NCI-H1048 (cell line): Measurements from ENCODE around the gene ARHGAP15.

Source experiments
- DNase-seq: peaks from one replicate; lab custom pipeline; 2025; lab: John Stamatoyannopoulos, UW

Gene ARHGAP15

DNA sequence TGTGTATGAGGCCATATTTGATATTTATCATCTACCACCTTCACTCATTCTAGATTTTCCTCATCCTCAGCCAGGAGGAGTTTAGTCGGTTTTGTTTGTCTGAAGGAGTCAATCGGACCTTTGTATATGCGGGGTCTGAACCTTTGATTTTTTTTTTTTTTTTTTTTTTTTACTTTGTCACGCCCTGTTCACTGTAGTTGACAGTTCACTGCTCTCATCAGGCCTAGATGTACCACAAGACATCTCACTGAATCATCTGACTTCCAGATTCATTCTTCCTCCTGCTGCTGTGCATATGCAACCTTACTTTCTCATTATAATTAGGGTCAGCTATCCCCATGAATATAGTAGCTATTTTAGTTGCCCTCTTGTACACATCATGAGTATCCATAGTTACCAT, 133.2 kb downstream of the ARHGAP15 start:
- no peak for DNase-seq

GRCh38 chr2:143263066-143263625, 133.9 kb downstream of the ARHGAP15 start:
- no peak for DNase-seq

GRCh38 chr2:143264851-143265250, 135.6 kb downstream of the ARHGAP15 start:
- no peak for DNase-seq

DNA sequence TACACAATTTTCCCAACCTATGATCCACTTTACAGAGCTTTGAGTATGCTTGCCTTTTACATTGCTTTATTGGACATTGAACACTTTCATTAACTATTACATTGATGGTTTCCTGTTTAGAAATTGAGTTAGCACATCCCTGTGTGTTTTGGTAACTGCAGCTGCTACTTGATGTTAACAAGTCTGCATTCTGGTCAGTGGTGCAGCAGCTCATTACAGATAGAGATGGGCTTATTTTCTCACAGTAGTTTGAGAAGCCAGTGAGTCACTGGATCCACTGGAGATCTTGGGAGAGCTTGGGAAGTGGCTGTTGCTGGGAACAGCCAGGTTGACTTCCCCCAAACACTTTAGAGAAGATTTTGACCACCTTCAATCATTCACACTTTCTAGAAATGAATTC, 150.5 kb downstream of the ARHGAP15 start:
- no peak for DNase-seq

DNA sequence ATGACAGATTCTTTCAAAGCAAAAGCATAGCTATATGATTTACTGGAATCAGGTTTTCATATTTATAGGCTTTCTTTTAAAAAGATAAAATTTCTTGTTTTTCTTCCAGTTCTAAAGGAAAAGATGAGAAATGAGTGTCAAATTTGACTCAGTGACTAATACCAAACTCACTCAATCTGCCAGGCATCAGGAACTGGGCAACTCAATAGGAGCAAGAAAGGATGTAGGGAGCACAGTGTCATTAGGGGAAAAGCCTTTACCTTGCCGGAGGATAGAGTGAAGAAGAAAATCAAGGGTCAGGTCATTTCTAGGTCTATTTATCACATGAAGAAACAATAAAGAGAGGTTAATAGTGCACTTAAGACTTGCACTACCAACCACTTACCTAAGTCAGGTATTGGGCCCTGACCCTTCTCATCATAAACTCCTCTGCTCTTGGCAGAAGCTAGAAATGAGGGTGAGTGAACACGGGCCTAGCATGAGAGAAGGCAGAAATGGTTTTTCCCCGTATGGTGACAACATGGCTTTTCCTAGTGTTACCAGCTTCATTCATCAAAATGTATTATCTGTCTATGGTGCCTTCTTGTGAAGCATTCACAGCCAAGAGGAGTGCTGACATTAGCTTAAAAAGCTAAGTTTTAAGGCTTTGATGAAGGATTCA, 151.0 kb downstream of the ARHGAP15 start:
- DNase-seq: no peak

GRCh38 chr2:143282684-143283083, 153.5 kb downstream of the ARHGAP15 start:
- no peak for DNase-seq

- peak; percentile 62 for DNase-seq
Observed at GRCh38 chr2:143284087-143284675, 155.0 kb downstream of the ARHGAP15 start.

- no peak for DNase-seq
Observed at GRCh38 chr2:143289025-143289424, 159.8 kb downstream of the ARHGAP15 start.

DNA sequence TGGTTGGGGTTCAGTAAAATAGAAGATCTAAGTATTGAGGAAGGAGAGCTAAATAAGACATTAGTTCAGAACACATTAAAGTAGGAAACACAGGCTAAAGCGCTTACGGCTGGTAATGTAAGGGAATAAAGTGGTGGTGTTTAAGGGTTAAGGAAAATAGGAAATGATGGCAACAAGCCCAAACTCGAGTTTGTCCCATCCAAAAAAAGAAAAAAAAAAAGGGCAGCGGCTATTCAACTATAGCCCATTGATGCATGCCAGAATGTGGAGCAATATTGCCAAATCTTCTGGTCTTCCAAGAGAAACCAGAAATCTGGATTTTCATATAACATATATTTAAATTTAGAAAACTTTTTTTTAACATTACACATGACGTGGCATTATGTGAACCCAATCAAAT, 161.0 kb downstream of the ARHGAP15 start:
- no peak for DNase-seq

- no peak for DNase-seq
Observed at GRCh38 chr2:143294068-143294467, 164.8 kb downstream of the ARHGAP15 start.

- no peak for DNase-seq
Observed at GRCh38 chr2:143296089-143296488, 166.9 kb downstream of the ARHGAP15 start.

GRCh38 chr2:143297182-143297581, 168.0 kb downstream of the ARHGAP15 start:
- DNase-seq: no peak

GRCh38 chr2:143300536-143300935, 171.3 kb downstream of the ARHGAP15 start:
- no peak for DNase-seq

DNA sequence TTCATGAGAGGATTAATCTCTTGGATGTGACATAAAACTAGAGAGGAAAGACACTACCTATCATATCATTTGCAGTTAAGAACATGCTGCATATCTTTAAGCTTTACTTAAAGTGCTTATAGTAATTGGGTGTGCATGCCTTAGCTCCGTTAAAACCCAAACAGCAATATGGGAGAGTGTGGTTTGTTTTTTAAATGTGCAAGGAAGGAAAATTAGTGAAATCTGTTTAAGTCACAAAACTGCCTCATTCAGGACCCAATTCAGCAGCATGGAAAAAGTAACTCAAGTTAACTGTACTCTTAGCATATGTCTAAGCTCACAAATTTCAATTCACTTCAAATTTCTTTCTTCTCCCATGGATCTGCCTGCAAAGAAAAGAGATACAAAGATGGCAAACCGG, 182.2 kb downstream of the ARHGAP15 start:
- DNase-seq: no peak

DNA sequence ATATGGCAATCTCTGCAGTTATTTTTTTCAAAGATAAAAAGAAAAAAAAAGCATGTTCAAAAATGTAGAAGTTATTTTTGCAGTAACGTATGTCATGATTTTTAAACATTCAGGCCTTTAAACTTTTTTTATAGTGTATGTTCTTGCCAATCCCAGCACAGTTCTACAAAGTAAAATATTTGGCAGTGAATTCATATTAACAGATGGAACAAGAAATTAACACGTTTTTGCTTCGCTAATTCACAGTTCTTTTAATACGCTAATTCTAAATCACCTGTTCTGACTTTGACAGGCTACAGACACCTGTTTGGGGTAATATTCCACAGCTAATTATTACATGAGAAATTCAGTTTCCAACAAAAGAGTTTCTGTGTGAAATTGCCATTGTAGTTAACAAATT, 183.2 kb downstream of the ARHGAP15 start:
- DNase-seq: no peak

DNA sequence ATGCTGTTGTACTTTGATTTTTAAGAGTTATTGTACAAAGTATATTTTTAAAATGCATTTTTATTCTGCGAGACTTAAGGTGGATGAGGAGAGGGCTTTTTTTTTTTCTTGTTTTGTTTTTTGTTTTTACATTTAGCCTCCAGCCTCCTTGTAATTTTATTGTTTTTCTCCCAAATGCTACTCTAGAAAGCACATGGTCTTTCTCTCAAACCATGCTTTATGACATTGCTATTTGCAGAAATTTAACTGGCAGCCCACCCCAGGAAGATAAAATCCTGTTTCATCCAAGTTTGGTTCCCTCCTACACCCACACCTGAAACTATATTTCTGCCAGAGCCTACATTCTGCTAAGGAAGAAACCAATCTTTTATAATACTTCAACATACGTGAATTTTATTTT, 184.6 kb downstream of the ARHGAP15 start:
- no peak for DNase-seq

DNA sequence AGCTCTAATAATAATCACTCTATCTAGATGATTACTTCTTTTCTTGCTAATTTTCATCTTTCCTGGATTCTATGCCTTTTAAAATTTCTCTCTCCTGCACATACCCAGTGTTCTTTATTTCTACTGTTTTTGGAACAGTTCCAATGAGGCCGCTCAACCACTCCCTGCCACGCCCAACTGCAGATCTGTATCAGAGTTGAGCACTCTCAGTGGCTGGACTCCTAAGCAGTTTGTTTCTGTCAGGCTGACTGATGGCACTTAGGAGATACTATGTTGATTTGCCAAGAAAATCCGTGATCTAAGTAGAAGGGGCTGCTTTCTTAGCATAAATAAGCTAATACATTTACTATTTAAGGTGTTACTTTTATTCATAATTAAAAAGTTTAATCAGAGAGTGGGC, 192.8 kb downstream of the ARHGAP15 start:
- DNase-seq: no peak

DNA sequence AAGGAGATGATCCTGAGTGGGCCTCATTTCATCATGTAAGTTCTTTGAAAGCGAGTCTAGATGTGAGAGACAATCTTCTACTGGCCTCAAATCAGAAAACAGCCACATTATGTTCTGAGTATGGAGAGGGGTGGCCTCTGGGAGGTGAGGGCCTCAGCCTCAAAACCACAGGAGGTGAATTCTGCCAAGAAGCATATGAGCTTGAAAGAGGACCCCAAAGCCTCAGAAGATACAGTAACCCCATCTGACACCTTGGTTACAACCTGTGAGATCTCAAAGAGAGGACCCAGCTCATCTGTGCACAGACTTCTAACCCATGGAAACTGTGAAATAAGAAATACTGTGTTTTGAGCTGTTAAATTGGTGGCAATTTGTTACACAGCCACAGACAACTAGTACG, 200.1 kb downstream of the ARHGAP15 start:
- no peak for DNase-seq

DNA sequence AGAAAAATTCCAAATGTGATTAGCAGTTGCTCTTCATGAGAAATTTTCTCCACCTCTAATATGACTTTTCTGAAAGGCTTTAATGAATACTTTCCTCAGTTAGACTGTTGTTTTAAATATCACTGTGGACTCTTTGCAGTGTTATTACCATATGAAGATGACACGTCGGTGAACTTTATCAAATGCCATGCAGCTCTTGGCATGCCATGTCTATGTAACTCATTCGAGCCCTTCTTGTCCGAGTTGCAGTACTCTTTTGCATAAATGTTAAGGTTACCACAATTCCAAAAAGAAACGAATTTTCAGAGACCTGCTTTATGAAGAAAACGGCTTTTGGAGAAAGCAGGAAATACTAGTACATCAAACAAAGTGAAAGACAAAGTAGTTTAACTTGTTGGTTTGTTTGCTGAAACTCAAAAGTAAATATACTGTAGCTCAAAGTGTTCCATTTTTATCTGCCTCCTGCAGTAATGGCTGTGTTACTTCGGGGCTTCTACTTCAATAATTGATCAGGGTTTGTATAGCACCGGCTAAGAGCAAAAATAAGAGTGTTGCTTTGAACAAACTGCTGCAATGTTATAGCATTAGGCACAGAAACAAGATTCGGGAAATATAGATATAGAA, 204.1 kb downstream of the ARHGAP15 start:
- no peak for DNase-seq

DNA sequence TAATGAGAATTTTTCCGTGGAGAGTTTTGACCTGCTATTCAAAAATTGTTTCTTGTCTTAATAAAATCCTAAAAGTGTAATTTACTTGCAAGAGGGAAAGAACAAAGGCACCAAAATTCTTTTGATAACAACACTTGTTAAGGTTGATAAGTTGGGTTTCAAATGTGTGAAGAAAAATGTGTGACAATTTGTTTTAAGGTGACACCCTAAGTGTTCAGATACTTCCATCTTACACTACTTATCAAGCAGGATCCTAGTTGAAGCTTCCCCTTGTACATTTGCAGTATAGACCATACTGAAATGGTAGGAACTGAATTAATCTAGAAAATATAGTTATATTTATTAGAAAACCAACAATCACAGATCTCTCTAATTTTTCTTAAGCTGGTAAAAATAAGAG, 204.6 kb downstream of the ARHGAP15 start:
- no peak for DNase-seq

DNA sequence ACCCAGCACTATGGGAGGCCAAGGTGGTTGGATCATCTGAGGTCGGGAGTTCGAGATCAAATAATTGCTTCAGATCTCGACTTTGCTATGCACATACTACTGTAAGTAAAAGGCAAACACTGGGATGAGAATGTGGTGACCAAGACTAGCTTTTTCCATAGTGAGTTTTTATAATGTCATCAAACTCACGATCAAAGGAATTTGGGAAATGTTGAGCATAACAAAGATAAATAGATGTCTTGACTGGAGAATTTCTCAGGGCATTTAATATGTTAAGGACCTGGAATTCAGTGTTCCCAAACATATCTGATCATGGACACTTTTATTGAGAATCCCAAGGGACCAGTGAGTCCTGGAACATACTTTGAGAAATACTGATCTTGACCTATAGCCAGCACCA, 205.6 kb downstream of the ARHGAP15 start:
- DNase-seq: no peak

GRCh38 chr2:143336719-143337210, 207.5 kb downstream of the ARHGAP15 start:
- DNase-seq: no peak

DNA sequence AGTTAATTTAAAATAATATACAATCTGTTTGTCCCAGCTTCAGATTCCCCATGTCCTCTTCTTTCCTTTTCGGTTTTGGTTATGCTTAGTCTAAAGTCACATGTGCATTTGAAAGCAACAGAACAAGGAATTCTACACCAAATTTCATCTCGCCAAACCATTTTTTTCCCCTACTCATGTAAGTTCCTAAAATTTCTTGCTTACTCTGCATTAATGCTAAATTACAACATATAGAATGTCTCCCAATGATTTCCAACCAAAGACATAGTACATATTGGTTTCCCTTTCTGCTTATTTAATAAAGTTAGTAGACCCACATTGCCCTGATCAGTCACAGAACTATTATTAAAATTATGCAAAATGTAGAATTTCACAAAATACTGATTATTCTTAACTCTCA, 212.3 kb downstream of the ARHGAP15 start:
- DNase-seq: no peak
